Testis (tissue), 3 donors: ENCODE measurements around the gene SNAP47. TPM values are rescaled to one million over a fixed set of nuclear protein-coding genes. Genes with fewer than 3 reads are reported as not detected.

ENCODE experiments used
- DNase-seq: peaks from one replicate; pipeline ENCODE4 v3.0.0-alpha.2; 2019
- H3K27ac ChIP-seq, 2 donors: fragments of 200-600 bp; sonication (generic); one replicate each; pipeline ENCODE4 v1.5.1; 2019
- H3K27me3 ChIP-seq: fragments of 200-600 bp; sonication (generic); one replicate; pipeline ENCODE4 v1.5.1; 2019
- H3K36me3 ChIP-seq: fragments of 200-600 bp; sonication (generic); one replicate; pipeline ENCODE4 v1.5.1; 2017; ENCODE audit warnings: low read depth; ENCODE audit errors: missing control alignments
- H3K4me1 ChIP-seq: fragments of 200-600 bp; sonication (generic); one replicate; pipeline ENCODE4 v1.5.1; 2019
- H3K4me3 ChIP-seq, 2 donors: fragments of 200-600 bp; sonication (generic); one replicate each; pipeline ENCODE4 v1.5.1; 2017 to 2019
- H3K9me3 ChIP-seq: fragments of 200-600 bp; sonication (generic); one replicate; pipeline ENCODE4 v1.5.1; 2017
- POLR2A ChIP-seq: fragments of 450-650 bp; IDR thresholded peaks from one replicate; pipeline ENCODE4 v1.6.1; 2017; ENCODE audit warnings: antibody characterized with exemption, mild to moderate bottlenecking, moderate library complexity
- WGBS, 2 donors: methylation state at CpG; one replicate each; pipeline ENCODE4 v1.1.5; 2018; 5-methylcytosine and 5-hydroxymethylcytosine counted together
- intact Hi-C: fragments of 100-400 bp; cut with DNase I; formaldehyde crosslinking; loops from one replicate; pipeline ENCODE4 v1.15.1; 2023; ENCODE audit warnings: low total_unique reads
- polyA plus RNA-seq: library from polyadenylated mRNA; stranded (reverse); fragments of 350-450 nt; fragmentation: Illumina TruSeq; extraction: RNeasy Lipid Tissue Mini Kit (QIAGEN cat#74804); gene quantifications from one replicate; pipeline ENCODE4 v1.2.3, GENCODE V29; 2014; ENCODE audit warnings: low read depth, low replicate concordance; ENCODE audit not compliant: insufficient read depth
- total RNA-seq, 2 donors: library from RNA; depleted of rRNA; stranded (reverse); fragments of >200 nt; gene quantifications; one replicate each; pipeline ENCODE4 v1.2.3, GENCODE V29; 2016
- TF ChIP-seq, protein P1 (sequence below), 3 experiments: fragments of 450-650 bp in 2 of 3; fragments of 200-600 bp in 1 of 3; sonication (generic) in 1 of 3; IDR thresholded peaks; one replicate each; pipeline ENCODE4 v1.5.1; 2016 to 2019; ENCODE audit warnings: antibody characterized with exemption in 3 of 3, mild to moderate bottlenecking in 2 of 3, moderate library complexity in 1 of 3

SNAP47 gene
- total and polyA plus RNA-seq, 3 donors from 2014 or later: 72.2 to 80.3 (median 77.6) TPM

DNA sequence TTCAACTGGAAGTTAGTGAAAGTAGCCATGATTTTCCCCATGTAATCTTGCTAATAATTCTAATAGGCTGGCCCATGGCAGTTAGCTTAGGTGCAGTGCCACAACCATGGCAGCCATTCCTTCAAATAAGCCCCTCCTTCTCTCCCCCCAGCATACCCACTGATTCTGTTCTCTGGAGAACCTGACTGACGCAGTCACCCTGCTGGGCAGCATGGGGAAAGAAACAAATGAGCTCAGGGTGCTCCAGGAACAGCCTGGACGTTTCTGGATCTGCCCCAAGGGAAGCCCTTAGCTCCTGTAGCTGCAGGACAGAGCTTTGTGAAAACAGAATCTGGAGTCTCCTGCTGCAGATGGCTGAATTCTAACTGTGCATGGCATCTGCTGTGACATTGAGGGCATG lies 22.5 kb downstream of the SNAP47 start:
- peaks cover 6% of the 10 kb centered on the region for H3K4me1 ChIP-seq
- intact Hi-C loops: no loop called here
- 39 to 57% methylated on average over 2 of the region's 2 CpGs for WGBS, 2 donors

DNA sequence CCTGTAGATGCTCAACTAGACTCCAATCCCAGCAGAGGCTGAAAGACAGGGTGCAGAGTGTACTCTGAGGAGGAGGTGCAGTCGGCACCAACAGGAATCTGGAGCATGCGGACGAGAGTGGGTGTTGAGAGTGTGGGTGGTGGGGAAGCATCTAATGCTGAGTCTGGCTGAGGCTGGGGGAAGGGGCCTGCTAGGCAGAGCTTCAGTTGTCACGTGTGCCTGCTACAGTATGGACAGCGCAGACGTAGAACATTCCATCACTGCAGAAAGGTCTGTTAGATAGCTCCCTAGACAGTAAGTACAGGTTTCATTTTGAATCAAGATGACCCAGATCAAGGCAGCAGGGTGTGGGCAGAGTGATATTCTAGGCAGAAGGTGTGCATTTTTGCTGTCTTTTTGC lies 23.1 kb downstream of the SNAP47 start:
- no peak for TF ChIP-seq POLR2A
- TF ChIP-seq, protein P1, sequence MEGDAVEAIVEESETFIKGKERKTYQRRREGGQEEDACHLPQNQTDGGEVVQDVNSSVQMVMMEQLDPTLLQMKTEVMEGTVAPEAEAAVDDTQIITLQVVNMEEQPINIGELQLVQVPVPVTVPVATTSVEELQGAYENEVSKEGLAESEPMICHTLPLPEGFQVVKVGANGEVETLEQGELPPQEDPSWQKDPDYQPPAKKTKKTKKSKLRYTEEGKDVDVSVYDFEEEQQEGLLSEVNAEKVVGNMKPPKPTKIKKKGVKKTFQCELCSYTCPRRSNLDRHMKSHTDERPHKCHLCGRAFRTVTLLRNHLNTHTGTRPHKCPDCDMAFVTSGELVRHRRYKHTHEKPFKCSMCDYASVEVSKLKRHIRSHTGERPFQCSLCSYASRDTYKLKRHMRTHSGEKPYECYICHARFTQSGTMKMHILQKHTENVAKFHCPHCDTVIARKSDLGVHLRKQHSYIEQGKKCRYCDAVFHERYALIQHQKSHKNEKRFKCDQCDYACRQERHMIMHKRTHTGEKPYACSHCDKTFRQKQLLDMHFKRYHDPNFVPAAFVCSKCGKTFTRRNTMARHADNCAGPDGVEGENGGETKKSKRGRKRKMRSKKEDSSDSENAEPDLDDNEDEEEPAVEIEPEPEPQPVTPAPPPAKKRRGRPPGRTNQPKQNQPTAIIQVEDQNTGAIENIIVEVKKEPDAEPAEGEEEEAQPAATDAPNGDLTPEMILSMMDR (IDR thresholded peaks at IDR 0.05): no peak
- intact Hi-C loops: no loop called here
- WGBS, 2 donors: 68 to 72% methylated on average over 6 of the region's 6 CpGs
- Histone ChIP-seq H3K4me1 (peaks cover 6% of the 10 kb centered on the region), H3K36me3 (no peaks in the 10 kb centered on the region), H3K27ac (no peak overlapping the region), H3K9me3 (no peaks in the 10 kb centered on the region), H3K27me3 (no peaks in the 10 kb centered on the region), H3K4me3 (no peak overlapping the region)
- no peak for DNase-seq

More for the DNA sequence above, 22.5 kb downstream of the SNAP47 start:
- Histone ChIP-seq H3K27me3 (no peaks in the 10 kb centered on the region), H3K4me3 (no peak overlapping the region), H3K36me3 (no peaks in the 10 kb centered on the region), H3K27ac (no peak overlapping the region), H3K9me3 (no peaks in the 10 kb centered on the region)
- TF ChIP-seq, protein P1 (IDR thresholded peaks at IDR 0.05): no peak
- no peak for TF ChIP-seq POLR2A
- DNase-seq: no peak

DNA sequence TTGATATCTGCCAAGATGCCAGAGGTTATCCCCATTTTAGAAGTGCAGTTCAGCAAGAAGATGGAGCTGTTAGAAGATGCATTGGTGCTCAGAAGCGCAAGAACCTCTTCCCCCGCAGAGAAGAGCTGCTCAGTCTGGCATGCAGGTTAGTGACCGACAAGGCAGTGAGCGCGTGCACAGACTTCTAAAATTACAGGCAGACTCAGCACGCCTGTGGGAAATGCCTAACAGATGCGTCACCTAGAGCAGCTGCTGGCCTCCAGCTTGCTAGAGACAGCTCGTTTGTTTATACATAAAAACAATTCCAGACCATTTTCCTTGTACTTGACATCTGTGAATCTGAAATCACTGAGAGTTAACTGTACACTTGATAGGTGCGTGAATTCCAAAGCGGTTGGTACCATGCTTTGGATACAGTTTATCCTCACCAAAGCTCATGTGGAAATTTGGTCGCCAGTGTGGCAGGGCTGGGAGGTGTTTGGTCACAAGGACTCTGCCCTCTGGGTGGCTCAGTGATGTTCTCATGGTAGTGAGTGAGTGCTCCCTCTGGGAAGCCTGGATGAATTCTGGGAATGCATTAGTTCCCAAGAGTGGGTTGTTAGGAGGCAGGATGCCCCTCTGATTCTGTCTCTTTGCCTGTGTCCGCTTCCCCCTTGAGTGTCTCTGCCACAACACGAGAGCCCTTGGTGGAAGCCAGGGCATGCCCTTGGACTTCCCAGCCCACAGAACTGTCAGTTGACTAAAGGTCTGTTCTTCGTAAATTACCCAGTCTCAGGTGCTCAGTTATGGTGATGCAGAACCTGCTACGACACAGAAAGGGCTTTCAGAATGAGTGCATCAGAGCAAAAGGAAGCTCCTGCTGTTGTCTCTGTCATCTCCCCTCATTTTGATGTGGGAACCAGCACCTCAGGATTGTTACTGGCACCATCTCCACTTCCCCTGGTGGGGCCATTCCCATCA lies 24.4 kb downstream of the SNAP47 start:
- Histone ChIP-seq H3K4me1 (no peaks in the 10 kb centered on the region), H3K4me3 (no peak overlapping the region), H3K27me3 (no peaks in the 10 kb centered on the region), H3K27ac (no peak overlapping the region), H3K36me3 (no peaks in the 10 kb centered on the region), H3K9me3 (no peaks in the 10 kb centered on the region)
- WGBS, 2 donors: 91 to 93% methylated on average over 13 to 15 of the region's 15 CpGs
- DNase-seq: no peak
- intact Hi-C loops: loop anchor here (10.0 kb wide), 1 partner anchor 845 kb away; no protein-coding TSS in a partner anchor
- no peak for TF ChIP-seq POLR2A
- TF ChIP-seq, protein P1 (IDR thresholded peaks at IDR 0.05): no peak

DNA sequence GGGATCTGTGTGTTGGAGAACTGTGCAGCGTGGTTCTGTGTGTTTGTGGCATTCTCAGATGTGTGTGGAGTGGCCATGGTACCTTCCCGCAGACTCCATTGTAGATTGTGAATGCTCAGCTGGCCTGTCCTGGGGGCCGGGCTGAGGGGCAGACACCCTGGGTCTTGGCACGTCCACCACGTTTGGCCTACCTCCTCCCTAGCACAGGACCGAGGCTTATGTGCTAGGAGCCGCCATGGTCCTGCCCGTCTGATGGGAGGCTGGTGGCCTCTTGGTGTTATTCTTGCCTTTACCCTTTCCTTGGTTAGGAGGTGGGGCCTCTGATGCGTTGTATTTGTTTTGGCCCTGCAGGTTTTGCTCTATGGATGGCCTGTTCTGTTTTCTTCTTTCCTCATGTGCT lies 25.1 kb downstream of the SNAP47 start:
- Histone ChIP-seq H3K27ac (no peak overlapping the region), H3K9me3 (no peaks in the 10 kb centered on the region), H3K36me3 (no peaks in the 10 kb centered on the region), H3K4me3 (no peak overlapping the region), H3K27me3 (no peaks in the 10 kb centered on the region), H3K4me1 (no peaks in the 10 kb centered on the region)
- no peak for DNase-seq
- intact Hi-C loops: loop anchor here (10.0 kb wide), 1 partner anchor 846 kb away; no protein-coding TSS in a partner anchor
- TF ChIP-seq, protein P1 (IDR thresholded peaks at IDR 0.05): no peak
- no peak for TF ChIP-seq POLR2A
- 81 to 82% methylated on average over 7 to 9 of the region's 9 CpGs for WGBS, 2 donors
